Skeletal muscle satellite cell (primary cell): ENCODE data around the gene LANCL2. TPM values are rescaled to one million over a fixed set of nuclear protein-coding genes. Genes with fewer than 3 reads are reported as not detected.

Experiments
- H3K27me3 ChIP-seq: 2 replicates; pipeline ENCODE4 v1.7.0; 2013; ENCODE audit warnings: low read length; ENCODE audit not compliant: control insufficient read depth, insufficient read depth
- H3K36me3 ChIP-seq: 2 replicates; pipeline ENCODE4 v1.7.0; 2013; ENCODE audit warnings: mild to moderate bottlenecking, control low read depth, low read length; ENCODE audit not compliant: insufficient read depth
- H3K4me1 ChIP-seq: 2 replicates; pipeline ENCODE4 v1.7.0; 2013; ENCODE audit warnings: low read length; ENCODE audit not compliant: control insufficient read depth, insufficient read depth
- H3K4me2 ChIP-seq: 2 replicates; pipeline ENCODE4 v1.7.0; 2013; ENCODE audit warnings: mild to moderate bottlenecking, low read length
- H3K4me3 ChIP-seq: 2 replicates; pipeline ENCODE4 v1.7.0; 2013; ENCODE audit warnings: low read length
- H3K9ac ChIP-seq: 2 replicates; pipeline ENCODE4 v1.7.0; 2013; ENCODE audit warnings: mild to moderate bottlenecking, low read depth, low read length, moderate library complexity
- H3K9me3 ChIP-seq: replicated peaks from 2 replicates; pipeline ENCODE4 v1.7.0; 2013; ENCODE audit warnings: mild to moderate bottlenecking, control low read depth, low read length
- total RNA-seq: library from RNA; depleted of rRNA; stranded (reverse); fragments of >200 nt; gene quantifications from 2 replicates; pipeline ENCODE4 v1.2.3, GENCODE V29; 2012; rRNA removed

The LANCL2 gene, protein sequence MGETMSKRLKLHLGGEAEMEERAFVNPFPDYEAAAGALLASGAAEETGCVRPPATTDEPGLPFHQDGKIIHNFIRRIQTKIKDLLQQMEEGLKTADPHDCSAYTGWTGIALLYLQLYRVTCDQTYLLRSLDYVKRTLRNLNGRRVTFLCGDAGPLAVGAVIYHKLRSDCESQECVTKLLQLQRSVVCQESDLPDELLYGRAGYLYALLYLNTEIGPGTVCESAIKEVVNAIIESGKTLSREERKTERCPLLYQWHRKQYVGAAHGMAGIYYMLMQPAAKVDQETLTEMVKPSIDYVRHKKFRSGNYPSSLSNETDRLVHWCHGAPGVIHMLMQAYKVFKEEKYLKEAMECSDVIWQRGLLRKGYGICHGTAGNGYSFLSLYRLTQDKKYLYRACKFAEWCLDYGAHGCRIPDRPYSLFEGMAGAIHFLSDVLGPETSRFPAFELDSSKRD
- 10.4 and 17.9 TPM in 2 replicates for total RNA-seq

DNA sequence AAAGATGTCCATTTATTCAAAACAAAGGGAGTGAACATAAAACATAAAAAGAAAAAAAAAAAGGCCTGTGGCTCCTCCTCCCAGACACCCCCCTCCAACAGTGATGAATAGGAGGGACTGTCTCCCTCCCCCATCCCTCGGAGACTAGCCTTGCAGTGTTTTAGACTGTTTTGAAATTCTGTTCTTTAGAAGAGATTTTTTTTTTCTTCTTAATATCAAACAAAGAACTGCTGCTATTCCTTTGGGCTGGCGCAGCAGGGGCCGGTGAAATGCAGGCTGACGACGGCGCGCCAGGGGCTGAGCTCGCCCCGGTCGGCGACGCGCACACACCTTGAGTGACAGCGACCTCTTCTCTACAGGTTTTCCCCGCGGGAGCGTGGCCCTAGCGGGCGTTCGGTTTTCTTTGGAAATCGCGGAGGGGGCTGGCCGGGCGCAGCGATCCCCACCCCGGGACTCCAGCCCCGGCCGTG is at the start of gene LANCL2:
LANCL2 (plus strand) TSS at position 133 of the 470 bp plus-strand sequence. CDS start 689 bp downstream, outside the sequence.
- H3K9ac ChIP-seq = peak within 1 kb of the TSS; percentile 99
- no peaks in the 10 kb centered on the region for H3K36me3 ChIP-seq
- peak within 1 kb of the TSS; percentile 88 for H3K4me3 ChIP-seq
- H3K9me3 ChIP-seq = no peaks in the 10 kb centered on the region
- H3K4me1 ChIP-seq = peaks cover 22% of the 10 kb centered on the region
- H3K27me3 ChIP-seq = no peaks in the 10 kb centered on the region
- peak within 1 kb of the TSS; percentile 81 for H3K4me2 ChIP-seq

DNA sequence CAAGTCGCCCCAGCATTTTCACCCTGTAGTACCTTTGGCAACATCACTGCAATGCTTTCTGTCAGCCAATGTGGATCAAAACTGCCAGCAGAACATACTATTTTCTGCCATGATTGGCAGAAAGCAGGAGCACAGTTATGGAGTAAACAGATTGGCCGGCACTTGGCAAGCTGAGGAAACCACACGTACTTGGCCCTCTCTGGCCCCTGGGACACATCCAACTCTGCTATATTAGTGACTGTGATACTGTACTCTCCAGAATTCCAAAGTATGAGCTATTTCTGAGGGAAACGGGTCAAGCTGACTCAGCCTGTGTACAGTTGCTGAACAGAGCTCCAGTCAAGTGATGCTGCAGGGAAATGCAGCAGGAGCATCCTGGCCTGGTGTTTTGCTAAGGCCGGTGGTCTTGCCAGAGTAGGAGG is 39.8 kb upstream of the LANCL2 start:
- Histone ChIP-seq H3K36me3 (no peaks in the 10 kb centered on the region), H3K4me3 (no peak overlapping the region), H3K27me3 (no peaks in the 10 kb centered on the region), H3K9ac (no peak overlapping the region), H3K4me2 (peak overlapping the region; percentile 32), H3K4me1 (peaks cover 13% of the 10 kb centered on the region), H3K9me3 (no peaks in the 10 kb centered on the region)

DNA sequence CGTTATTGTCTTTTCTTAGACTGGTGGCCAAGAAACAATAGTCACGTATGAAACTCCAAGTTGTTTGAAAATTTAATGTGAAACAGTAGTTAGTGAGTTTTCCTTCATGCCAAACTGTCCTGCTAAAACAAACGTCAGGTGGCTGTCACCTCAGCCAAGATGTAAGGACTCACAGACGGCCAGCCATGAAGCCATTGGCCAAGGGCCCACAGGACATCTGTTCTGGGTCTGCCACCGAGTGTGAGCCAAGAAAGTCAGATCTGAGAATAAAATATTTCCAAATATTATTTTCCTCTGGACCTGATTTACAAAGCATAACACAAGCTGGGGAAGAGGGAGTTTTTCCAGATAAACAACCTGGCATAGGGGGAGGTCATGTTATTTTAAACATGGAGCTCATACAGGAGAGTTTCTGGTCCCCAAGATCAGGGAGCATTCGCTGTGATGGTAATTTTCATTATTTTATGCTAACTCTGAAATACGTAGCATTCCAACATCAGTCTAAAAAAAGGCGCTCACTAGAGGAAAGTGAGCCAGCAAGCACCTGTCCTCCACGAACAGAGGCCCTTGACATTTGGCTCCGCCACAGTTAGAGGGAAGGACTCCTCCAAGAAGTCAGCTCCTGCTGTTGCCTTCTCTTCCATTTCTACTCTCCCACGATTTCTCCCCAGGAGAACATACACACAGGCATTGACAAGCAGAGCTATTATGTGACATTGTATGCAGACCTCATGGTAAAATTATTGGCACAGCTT is 38.9 kb upstream of the LANCL2 start:
- Histone ChIP-seq H3K4me3 (no peak overlapping the region), H3K4me2 (no peak overlapping the region), H3K27me3 (no peaks in the 10 kb centered on the region), H3K9ac (no peak overlapping the region), H3K4me1 (peaks cover 13% of the 10 kb centered on the region), H3K36me3 (no peaks in the 10 kb centered on the region), H3K9me3 (no peaks in the 10 kb centered on the region)

DNA sequence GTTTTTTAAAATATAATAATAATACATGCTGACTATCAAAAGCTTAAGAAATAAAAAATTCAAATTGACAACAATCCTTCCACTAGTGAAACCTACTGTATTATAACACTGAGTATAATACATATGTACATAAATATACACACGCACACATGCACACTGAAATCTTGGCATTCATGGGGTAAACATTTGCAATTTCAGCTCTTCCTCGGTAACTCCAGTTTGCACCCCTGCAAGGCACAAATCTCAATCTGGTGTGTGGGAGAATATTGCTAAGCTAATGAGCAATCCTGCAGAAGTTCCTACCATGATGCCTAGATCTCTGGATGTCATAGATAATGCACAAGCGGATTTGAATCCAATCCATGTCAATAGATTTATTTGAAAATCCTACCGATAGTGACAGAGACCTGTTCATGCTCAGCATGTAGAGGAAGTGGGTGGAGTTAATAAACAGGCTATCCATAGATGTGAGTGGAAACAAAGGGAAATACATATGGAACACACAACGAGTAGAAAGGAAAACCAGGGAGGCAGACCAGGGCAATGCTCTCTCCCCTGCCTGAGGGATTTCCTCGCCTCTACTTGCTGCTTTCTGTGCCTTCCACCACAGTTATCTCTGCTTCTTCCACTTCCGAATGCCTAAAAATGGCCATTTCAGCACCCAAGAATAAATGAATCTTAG is 38.1 kb upstream of the LANCL2 start:
- Histone ChIP-seq H3K36me3 (no peaks in the 10 kb centered on the region), H3K9ac (no peak overlapping the region), H3K27me3 (no peaks in the 10 kb centered on the region), H3K9me3 (no peaks in the 10 kb centered on the region), H3K4me1 (peaks cover 13% of the 10 kb centered on the region), H3K4me3 (no peak overlapping the region), H3K4me2 (no peak overlapping the region)

DNA sequence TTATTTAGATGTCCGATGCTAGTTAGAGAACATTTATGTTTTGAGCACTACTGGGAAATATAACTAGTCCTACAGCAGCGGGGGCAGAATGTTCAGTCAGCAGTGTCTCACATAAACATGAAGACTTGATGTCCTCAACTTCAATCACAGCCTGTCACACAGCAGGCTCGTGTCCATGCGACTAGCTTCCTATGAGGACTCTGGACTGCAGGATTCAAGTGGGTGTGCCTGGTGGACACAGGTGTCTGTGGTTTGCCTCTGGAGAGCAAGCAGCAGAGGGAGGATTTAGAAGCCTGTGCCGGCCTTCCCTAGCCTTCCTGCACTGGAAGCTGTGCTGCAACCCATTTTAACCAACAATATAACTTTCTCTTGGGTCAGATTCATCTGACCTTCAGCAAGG is 30.0 kb upstream of the LANCL2 start:
- Histone ChIP-seq H3K4me3 (no peak overlapping the region), H3K4me1 (no peaks in the 10 kb centered on the region), H3K4me2 (no peak overlapping the region), H3K36me3 (no peaks in the 10 kb centered on the region), H3K9ac (no peak overlapping the region), H3K27me3 (peaks cover 14% of the 10 kb centered on the region), H3K9me3 (no peaks in the 10 kb centered on the region)

DNA sequence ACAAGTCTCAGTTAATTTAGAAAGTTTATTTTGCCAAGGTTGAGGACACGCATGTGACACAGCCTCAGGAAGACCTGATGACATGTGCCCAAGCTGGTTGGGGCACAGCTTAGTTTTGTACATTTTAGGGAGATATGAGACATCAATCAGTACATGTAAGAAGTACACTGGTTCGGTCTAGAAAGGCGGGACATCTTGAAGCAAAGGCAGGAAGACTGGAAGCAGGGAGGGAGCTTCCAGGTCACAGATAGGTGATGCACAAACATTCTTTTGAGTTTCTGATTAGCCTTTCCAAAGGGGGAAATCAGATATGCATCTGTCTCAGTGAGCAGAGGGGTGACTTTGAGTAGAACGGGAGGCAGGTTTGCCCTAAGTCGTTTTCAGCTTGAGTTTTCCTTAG is 29.4 kb upstream of the LANCL2 start:
- Histone ChIP-seq H3K4me2 (no peak overlapping the region), H3K4me3 (no peak overlapping the region), H3K4me1 (no peaks in the 10 kb centered on the region), H3K9ac (no peak overlapping the region), H3K9me3 (no peaks in the 10 kb centered on the region), H3K36me3 (no peaks in the 10 kb centered on the region), H3K27me3 (peaks cover 14% of the 10 kb centered on the region)

DNA sequence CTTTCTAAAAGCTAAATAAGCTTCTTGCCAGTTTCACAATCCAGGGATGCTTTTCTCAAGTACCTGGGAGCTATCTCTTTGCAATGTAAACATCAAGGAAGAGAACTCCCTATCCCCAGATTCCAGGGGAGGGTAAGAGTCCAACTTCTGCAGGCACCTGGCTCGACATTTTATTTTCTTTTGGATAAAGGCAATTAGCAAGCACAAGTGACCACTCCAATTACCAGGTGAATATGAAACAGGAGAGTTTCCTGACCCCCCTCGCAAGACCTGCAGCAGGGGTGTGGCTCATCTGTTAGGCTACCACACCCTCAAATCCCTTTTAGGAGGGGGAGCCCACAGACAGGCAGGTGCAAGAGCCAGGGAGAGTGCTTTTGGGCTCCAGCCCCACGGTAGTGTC is 28.6 kb upstream of the LANCL2 start:
- H3K9ac ChIP-seq = no peak overlapping the region
- H3K27me3 ChIP-seq = peaks cover 14% of the 10 kb centered on the region

DNA sequence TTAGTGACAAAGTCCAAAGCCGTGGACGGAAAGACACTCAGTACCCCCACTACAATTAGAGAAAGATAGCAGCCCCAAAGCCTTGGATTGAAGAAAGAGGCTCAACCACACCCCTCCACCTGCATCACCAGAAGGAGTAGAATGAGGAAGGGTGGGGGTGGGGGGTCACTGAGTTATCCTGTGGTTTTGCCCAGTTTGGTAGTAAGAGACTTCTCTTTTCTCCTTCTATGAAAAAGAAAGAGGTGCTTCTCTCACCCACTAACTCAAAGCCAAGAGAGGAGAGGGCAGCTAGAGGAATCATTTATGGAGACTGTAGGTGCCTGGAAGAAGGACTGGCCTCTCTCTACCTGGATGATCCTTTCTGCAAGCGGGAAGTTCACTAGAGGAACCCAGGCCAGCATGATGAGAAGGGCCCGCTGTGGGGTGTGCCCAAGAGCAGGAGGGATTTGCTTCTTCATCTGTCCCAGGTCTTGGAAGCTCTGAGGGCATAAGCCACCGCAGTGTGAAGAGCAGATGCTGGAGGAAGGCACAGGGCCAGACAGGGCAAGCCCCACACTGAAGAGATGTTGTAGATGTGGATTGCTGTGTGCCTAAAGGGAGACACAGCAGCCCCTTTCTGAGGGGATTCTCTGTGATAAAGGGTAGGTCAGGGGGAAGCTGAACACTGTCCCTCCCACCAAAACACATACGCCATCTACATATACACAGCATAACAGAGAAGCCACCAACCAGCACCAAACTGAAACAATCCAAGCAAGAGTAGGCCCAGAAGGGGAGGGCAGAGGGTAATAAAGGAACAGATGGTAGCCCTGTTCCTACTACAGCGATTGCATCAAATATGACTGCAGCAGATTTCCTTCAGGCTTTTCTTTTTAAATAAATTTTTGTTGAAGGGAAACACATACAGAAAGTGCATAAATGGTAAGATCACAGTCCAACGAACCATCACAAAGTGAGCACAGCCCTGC is 25.8 kb upstream of the LANCL2 start:
- no peak overlapping the region for H3K4me3 ChIP-seq
- H3K27me3 ChIP-seq = peaks cover 14% of the 10 kb centered on the region
- no peak overlapping the region for H3K9ac ChIP-seq
- no peaks in the 10 kb centered on the region for H3K36me3 ChIP-seq
- H3K4me2 ChIP-seq = no peak overlapping the region
- no peaks in the 10 kb centered on the region for H3K4me1 ChIP-seq
- H3K9me3 ChIP-seq = no peaks in the 10 kb centered on the region

More for the DNA sequence above, 28.6 kb upstream of the LANCL2 start:
- H3K4me3 ChIP-seq = no peak overlapping the region
- H3K36me3 ChIP-seq = no peaks in the 10 kb centered on the region
- no peaks in the 10 kb centered on the region for H3K9me3 ChIP-seq
- no peaks in the 10 kb centered on the region for H3K4me1 ChIP-seq
- H3K4me2 ChIP-seq = no peak overlapping the region

DNA sequence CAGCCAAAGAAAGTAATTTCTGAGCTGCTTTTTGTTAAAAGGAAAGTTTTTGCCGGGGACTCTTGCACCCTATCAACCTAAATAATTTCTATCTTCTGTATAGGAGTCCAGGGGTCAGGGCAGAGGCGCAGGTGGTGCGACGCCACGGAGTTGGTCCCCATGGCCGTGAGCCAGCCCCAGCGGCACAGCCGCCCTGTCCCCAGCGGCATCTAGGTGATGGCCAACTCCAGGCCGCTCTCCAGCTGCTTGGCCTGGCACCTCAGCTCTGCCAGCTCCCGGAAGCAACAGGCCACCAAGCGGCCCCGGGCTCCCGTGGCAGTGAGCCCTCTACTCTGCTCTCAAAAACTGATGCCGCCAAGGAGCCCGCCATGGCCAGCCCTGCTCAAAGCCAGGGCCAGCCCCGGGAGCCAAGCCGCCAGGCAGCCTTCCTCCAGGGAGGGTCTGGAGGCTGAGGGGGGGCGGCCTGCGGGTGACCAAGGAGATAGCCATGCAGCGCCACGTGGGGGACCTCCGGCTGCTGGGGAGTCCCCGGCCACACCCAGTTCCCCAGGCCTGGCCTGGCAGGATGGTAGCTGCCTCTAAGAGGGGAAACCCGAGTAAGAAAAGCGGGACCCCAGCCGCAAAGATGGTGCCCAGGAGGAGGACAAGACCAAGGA is 22.8 kb upstream of the LANCL2 start:
- peaks cover 7% of the 10 kb centered on the region for H3K27me3 ChIP-seq
- H3K4me3 ChIP-seq = no peak overlapping the region
- no peak overlapping the region for H3K9ac ChIP-seq

More for the DNA sequence above, 22.8 kb upstream of the LANCL2 start:
- no peaks in the 10 kb centered on the region for H3K9me3 ChIP-seq
- no peaks in the 10 kb centered on the region for H3K4me1 ChIP-seq
- no peak overlapping the region for H3K4me2 ChIP-seq
- H3K36me3 ChIP-seq = no peaks in the 10 kb centered on the region
